IPS-NIHi11 (cell line): Measurements from ENCODE around the gene LTB.

Source experiments
- DNase-seq: peaks from one replicate; pipeline ENCODE4 v3.0.0; 2012; ENCODE audit warnings: mixed read lengths, low spot score

The LTB gene

DNA sequence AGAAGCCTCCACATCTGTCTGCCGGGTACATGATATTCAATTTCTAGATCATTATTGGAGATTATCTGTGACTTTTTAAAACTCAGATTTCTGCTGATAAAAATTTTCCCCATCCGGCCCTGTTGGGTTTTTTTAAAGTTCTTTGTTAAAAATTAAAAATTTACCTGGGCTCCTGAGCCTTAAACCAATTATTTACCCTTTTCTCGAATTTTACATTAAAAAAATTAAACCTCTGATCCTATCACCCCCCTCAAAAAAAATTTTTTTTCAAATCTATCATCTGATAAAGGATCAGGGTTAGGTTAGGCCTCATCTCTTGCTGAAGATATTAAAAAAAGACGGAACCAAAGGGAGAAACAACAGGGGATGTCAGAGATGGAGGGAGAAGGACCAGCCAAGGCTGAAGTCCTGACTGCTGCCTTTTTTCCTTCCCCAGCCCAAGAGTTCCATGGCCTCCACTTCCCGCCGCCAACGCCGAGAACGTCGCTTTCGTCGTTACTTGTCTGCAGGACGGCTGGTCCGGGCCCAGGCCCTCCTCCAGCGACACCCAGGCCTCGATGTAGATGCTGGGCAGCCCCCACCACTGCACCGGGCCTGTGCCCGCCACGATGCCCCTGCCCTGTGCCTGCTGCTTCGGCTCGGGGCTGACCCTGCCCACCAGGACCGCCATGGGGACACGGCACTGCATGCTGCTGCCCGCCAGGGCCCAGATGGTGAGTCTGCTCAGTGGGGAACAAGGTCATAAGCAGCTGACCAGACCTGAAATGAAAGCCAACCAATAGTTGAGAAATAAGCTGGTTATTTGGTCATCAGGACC, 34.3 kb downstream of the LTB start:
- DNase-seq: no peak

DNA sequence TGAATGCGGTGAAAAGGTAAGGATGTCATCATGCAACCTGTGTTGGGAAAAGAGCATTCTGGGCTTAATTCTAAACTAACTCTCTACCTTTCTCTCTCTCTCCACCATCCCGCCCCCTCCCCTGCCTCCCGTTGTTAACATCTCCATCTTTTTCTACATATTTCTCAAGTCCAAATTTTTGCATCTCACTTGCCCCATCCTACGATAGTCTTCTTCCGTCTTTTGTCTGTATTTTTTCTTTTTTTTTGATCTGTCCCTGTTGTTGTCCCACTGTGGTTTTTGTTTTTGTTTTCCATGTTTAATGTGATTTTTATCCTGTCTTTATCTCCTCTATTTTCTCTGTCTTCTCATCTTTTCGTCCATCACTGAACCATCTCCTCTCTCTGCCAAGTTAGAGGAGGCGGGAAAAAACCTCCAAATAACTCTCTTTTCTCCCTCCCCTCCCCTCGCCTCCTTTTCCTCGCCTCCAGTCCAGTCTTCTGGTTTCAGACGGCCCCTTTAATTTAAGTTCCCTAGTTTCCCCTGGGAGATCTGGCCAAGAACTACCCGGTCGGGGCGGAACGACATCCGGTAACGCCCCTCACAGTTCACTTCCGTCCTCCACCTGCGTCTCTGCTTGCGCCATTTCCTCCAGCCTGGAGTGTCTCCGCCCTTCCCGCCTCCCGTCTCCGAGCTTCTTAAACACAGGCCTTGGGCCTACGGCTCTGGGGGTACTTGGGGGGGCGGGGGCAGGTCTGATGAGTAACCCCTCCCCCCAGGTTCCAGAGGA, 35.1 kb downstream of the LTB start, which contains the start of gene NFKBIL1:
Gene NFKBIL1 (plus strand): TSS at position 651 of the 769 bp plus-strand sequence. CDS start 87 bp downstream, at position 738.
- peak; percentile 91 for DNase-seq

DNA sequence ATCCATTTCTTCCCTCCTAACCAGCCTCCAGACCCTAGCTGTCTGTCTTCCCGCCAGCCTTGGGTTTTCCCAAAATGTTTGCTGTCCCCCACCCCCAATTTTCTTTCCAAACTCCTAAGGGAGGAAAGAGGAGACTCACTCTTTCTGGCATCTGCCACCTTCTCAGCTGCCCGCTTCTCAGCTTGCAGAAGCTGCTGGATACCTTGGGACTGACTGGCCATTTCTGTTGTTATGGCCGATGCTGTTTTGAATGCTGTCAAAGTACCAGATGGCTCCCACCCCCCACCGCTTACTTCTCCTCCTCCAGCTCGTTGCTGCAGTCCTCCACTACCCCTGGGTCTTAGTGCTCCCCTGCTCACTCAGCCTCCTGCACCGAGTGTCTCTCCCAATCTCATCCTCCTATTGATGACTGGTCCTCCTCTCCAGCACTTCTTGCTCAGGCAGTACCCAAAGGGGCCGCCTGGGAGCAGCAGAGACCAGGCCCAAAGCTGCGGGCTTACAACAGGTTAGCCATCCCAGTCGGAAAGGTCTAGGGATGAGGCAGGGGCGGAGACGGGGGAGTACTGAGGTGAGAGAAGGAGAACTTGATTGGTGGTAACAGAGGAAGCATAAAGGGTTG, 35.8 kb downstream of the LTB start, which contains the start of gene ATP6V1G2:
Gene ATP6V1G2 (minus strand): TSS at position 270 of the 619 bp plus-strand sequence. CDS start 49 bp downstream, at position 221.
- peak; percentile 78 for DNase-seq

DNA sequence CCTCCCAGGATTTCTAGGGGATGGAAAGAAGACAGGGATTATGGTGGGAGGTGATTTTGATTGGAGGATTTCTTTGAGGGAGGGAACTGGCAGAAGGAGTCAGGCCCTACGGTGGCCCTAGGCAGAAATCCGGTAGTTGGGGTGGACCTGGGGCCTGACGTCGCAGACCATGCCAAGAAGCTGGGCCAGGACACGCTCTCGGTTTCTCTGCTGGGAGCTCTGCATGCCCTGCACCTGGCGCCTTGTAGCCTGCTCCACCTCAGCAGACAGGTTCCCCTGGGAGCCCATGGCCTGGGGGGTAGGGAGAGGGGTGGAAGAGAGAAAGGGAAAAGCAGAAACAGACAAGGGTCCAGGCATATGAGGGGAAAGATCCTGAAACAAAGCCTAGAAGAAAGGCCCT, 36.9 kb downstream of the LTB start:
- DNase-seq: no peak

DNA sequence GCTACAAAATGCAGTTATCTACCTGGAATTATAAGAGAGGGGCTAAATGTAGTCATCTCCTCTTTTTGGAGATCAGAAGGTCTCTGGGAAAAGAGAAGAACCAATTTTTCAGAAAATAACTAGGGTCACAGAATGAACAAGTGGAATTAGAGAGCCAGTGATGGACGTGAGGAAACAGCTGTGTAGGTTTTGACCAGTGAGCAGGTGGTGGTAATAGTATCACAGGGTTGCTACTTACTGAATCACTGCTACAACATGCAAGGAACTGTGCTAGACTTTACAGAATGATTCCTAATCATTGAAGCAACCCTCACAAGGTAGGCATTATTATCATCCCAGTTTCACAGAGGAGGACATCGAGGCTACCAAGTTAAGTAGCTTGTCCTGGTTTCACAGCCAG, 37.5 kb downstream of the LTB start:
- no peak for DNase-seq

DNA sequence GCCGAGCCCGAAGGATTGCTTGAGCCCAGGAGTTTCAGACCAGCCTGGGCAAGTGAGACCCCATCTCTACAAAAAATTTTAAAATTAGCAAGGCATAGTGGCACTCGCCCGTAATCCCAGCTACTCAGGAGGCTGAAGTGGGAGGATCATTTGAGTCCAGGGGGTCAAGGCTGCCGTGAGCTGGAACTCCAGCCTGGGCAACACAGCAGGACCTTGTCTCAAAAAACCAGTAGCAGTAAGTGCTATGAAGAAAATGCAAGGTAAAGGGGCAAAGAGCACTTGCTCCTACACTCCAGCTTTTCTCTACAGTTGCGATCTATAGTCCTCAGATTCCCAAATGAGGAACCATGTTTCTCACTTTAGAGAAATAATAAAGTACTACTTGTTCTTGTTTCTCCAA, 38.6 kb downstream of the LTB start:
- DNase-seq: no peak

DNA sequence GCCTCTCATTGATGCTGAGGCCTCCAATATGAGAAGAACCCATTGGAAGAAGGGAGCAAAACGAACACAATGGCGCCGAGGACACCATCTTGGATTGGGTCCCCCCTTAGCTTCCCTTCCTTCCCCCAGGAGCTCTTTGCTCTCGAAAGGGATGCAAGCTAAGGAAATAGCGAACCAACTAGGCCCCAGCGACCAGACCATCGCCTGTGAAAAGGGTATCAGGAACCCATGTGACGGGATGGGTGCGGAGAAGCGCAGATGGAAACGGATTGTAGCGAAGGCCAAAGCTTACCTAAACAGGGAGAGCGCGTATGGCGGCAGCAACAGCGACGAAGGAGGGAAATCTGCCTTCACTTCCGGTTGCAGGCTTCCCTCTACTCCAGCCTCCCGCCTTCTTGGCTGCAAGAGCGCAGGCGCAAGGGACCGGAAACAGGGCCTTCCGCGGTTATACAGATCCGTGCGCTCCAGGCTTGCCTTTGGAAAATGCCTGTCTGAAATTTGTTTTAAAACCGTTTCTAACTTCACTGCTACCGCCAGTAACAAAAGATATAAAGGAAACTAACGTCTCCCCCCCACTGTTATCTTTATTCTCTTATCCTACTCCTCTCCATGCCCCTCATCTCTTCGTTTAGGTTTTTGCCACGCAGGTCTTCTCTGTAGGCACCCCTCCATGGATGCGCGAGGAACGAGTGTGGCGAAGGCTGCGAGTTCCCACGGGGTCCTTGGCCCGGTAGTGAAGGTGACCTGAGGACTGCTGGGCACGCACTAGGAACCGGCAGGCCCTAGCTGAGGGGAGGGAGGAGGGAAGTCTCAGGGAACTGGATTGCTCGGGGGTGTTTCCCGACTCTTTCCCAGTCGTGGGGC, 40.3 kb downstream of the LTB start, which contains the start of gene DDX39B:
Gene DDX39B (minus strand): TSS at position 346 of the 864 bp plus-strand sequence. CDS start 1,471 bp downstream, outside the sequence.
- peak; percentile 92 for DNase-seq

DNA sequence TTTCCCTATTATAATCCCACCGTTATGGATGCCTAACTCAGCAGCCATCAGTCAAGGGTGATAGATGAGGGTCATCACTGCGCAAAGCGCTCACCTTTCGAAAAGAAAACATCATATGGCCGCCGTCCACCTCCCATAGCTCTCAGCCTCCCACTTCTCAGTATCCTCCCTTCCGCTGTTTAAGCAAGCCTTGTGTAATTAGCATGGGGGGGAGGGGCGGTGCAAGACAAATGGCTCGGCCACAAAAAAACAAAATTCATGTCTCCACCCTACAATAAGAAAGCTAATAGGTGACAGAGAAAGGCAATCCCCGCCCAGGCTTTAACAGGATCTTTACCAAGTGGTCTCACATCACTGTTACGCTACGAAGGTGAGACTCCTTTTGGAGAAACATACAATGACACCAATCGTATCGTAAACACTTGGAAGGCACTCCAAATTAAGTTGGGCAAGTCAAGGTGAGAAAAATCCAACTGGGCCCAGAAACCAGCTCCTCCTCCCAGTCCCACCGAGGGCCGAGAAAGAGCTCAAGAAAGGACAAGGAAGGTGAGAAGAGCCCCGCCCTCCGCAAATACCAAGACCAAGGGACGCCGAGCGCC, 41.1 kb downstream of the LTB start:
- peak; percentile 39 for DNase-seq

DNA sequence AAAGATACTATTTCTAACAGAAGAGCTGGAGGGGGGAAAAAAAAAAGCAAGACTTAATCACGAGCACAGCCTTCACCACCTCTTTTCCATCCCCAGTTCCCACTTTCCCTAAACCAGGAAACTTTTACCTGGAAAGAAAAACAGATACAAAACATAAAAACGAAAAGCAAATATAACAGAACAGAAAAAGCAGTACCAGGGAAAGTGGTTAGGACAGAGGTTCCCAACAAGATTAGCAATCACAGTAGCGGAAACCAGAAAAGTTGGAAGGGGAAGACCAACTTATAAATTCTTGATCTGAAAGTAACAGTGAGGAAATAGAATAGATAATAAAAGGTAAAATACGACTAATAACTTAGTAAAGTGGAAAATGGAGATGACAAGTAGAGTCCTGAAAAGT, 41.6 kb downstream of the LTB start:
- no peak for DNase-seq

DNA sequence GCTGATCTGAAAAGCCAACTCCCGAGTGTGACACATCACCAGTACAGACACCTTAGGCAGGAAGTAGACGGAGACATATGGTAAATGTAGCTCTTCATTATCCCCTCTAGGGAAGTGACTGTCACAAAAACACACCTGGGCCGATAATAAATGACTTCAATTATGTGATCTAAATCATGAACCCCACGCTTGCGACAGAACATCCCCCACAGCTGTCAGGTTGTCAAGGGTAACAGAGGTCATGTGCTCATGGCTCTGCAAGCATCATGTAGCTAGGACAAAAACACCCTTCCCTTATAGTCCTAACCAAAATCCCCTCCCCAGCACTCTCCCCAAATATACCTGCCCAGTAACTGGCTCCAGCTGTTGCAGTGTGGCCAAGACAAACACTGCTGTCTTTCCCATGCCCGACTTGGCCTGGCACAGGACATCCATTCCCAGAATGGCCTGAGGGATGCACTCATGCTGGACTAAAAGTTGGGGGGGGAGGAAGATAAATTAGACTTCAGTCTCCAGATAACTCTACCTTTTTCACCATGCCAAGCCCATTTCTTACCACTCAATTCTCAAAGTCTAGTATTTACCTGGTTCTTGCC, 43.3 kb downstream of the LTB start:
- DNase-seq: no peak

DNA sequence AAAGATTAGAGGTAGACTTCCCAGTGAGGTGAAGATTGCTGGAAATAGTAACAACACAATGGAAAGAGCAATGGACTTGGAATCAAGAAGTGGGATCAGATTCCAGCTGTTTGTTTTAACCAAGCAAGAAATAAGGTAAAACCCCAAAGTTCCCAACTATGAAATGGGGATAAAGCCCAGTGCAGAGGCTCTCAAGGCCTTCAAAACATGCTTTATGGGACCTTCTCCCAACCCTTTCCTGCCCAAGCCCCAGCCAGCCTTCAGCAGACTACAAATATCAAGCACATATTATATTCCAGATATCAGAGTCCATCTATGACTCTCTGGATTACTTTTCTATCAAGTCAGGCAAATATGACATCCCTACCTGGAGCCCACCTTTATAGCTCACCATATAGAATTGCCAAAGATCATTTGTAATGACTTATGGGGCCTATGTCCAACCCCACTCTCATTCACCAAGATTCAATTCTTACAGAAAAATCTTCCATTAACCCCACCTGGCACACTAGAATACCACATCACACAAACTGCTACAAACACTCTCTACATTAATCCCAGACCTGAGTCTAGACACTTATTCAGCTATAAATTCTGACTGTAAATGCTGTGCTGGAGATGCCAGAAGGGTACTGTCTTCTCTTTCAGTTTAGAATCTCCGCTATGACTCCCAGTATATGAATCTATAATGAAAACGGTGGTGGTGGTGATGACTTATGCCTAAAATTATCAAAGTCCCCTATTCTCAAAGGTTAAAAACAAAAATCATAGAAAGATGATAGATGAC, 46.5 kb downstream of the LTB start:
- no peak for DNase-seq

DNA sequence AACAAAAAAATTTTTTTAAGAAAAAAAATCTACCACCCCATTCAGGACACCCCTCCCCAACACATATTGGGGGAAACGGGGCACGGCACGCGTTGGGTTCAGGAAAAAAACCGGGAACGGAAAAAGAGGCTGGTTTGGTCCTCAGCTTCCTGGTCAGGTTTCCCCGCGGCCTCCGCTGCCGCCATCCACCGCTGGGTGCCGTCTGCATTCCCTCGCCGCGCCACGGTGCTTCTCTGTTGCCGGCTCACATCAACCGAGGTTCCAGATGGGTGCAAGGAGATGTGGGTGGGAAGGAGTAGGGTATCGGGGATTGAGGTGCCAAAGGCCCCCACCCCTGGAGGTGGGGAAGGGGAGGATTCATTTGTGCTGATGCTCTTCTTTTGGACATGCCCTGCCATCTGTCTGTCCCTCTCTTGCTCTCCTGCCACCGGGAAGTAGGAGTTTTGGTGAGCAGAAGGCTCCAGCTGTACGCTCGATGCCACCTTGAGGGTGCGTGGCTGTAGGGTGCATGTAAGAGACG, 47.6 kb downstream of the LTB start:
- no peak for DNase-seq

DNA sequence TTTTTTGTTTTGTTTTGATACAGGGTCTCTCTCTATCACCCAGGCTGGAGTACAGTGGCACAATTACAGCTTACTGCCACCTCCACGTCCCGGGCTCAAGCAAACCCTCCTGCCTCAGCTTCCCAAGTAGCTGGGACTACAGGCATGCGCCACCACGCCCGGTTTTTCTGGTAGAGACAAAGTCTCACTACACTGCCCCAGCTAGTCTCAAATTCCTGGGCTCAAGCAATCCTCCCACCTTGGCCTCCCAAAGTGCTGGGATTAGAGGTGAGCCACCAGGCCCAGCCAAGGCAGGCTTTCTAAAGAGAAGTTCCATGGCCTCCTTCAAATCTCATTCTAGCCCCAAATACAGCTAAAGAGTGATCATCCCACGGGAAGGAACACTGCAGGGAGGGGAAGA, 48.2 kb downstream of the LTB start:
- DNase-seq: no peak

DNA sequence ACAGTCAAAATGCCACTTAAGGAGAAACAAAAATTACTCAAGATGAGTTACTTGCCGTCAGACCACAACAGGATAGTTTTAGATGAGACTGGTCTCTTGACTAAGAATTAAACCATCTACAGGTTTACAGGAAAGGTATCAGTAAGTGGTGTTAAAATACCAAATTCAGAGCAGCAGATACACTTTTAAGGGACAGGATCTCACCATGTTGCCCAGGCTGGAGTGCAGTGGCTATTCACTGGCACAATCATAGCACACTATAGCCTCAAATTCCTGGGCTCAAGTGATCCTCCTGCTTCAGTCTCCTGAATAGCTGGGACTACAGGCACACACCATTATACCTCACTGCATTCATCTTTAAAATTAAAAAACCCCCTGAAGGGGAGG, 48.8 kb downstream of the LTB start:
- no peak for DNase-seq

DNA sequence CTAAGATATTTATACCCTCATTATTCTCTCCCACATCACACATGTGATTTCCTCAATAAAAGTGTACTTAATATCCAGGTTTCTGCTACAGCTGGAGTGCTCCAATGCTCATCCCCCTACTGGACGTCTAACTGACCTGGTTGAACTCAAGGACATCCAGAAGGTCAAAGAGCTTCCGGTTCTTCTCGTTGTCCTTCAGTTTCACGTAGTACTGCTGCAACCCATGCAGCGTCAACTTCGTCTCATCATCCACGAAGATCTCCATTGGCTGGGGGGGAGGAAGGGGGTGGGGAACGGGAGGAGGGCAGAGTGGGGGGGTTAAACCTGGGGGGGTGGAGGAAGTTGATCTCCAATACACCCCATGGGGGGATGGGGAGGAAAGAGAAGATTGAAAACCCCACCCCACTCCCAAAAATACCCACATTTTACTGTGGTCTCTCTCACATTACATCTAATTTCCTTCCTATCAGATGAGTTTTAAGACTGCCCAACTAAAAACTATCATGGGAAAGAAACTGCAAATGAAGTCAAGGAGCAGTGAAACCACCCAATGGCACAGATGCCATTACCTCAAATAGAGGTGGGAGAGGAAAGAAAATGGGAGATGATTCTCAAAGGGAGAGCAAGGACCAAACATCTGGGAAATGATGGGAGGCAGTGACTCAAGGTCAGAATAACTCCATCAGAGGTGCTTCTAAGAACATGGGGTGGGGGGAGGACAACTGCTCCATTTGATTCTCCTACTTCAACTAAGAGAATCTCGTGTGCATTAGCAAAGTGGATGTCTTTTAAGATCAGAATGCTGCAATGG, 49.4 kb downstream of the LTB start:
- DNase-seq: no peak

DNA sequence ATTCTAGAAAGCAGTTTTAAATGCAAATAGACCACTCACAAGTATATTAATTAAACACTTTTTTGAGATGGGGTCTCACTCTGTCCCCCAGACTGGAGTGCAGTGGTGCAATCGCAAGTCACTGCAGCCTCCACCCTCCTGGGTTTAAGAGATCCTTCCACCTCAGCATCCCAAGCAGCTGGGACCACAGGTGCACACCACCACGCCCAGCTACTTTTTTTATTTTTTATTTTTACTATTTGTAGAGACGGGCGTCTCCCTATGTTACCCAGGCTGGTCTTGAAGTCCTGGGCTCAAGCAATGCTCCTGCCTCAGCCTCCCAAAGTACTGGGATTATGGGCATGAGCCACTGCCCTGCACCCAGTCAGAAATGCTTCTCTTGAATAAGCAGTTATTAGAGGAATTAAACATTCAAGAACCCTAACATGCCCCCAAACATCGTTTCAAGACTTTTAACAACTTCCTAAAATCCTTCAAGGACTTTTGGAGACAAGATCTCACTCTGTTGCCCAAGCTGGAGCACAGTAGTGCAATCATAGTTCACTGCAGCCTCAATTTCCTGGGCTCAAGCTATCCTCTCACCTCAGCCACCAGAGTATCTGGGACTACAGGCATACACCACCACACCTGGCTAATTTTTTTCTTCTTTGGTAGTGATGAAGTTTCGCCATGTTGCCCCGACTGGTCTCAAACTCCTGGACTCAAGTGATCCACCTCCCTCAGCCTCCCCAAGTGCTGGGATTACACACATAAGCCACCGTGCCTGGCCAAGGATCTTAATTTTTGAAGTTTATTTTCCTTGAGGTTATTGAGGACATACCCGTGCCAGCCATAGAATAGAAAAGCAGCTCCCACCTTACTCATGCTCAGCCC, 50.2 kb downstream of the LTB start:
- no peak for DNase-seq

DNA sequence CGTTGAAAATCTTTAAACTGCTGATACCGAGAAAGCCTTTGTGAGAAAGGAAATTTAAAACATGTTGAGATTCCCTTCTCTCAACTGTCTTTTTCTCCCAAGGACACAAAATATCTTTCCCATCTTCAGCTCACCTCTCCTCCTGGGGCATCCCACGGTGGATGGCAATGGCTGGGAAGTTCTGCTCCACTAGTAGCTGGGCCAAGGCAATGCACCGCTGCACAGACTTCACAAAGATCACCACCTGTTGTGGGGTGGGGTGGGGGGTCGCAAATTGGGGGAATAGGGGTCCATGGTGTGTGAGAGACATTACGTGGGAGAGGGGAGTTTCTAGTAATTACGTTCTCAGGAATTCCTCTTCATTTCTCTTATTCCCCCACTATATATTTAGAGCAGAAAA, 51.1 kb downstream of the LTB start:
- no peak for DNase-seq

DNA sequence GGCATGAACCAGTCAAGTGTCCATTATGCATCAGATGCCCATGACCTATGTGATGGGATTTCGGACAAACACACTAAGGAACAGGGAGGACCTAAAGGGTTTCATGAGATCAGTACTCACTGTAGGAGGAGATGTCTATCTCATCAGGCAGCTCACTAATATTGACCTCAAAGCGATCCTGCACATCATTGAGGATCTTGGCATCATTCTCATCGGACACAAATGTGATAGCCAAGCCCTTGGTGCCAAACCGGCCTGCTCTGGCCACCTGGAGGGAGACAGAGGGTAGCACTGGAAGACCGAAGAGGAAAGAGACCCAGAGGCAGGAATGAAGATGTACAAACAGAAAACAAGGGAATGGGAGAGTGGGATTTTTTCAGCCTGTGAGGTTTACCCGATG, 51.6 kb downstream of the LTB start:
- no peak for DNase-seq
